Activated CD4-positive, CD25-positive, alpha-beta regulatory T cell treated with anti-CD3 and anti-CD28 coated beads, Interleukin-2, amount 50 U/mL, for 16 hours (primary cell): ENCODE results near the gene RUVBL1.

ENCODE experiments used
- DNase-seq: peaks from one replicate; pipeline ENCODE4 v3.0.0-alpha.2; 2020; ENCODE audit warnings: low read depth, low spot score

RUVBL1 gene

DNA sequence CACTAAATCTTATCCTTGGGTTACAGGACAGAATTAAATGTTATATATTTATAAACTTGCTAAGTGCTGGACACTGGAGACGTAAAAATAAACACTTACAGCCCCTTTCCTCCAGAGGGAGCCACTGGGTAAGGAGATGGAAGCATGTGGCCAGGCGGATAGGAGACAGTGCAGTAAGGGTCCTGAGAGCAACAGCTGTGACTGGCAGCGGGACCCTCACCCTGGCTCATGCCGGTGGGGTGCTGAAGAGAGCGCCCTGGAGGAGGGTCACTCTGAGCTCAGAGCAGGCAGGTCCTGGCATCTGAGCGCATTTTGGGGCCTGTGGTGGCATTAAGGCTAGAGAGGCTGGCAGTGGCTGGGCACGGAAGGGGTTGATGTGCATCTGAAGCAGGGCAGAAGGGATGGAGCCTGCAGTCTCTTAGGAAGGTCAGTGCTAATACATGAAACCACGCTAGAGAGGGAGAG, 55.4 kb downstream of the RUVBL1 start:
- DNase-seq: no peak

DNA sequence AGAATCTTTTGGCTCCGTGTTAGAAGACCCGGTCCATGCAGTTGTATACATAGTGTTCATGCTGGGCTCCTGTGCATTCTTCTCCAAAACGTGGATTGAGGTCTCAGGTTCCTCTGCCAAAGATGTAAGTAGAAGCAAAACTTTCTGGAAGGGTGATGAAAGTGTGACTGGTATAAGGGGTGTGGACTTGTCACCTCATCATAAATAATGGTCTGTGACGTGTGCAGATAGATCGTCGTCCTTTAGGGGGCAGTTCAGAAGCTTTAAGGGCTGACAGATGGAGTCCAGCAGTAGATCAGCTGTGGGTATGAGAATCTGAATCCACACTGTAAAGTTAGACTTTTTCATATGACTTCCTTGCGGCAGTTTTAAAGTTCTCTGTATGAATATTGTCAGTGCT, 56.1 kb downstream of the RUVBL1 start:
- no peak for DNase-seq

DNA sequence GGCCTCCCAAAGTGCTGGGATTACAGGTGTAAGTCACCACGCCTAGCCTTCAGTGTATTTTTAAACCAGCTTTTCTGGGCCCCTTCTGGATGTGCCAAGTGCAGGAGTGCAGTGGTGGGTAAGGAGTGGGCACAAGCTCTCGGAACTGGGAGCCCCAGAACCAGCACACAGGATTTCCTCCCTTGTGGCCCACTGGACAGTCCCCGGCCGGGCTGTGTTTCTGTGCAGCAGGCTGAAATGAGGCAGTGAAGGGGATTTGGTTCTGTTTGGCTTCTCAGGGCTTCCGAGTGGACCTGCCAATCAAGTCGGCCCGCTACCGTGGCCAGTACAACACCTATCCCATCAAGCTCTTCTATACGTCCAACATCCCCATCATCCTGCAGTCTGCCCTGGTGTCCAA, 56.9 kb downstream of the RUVBL1 start:
- DNase-seq: no peak

DNA sequence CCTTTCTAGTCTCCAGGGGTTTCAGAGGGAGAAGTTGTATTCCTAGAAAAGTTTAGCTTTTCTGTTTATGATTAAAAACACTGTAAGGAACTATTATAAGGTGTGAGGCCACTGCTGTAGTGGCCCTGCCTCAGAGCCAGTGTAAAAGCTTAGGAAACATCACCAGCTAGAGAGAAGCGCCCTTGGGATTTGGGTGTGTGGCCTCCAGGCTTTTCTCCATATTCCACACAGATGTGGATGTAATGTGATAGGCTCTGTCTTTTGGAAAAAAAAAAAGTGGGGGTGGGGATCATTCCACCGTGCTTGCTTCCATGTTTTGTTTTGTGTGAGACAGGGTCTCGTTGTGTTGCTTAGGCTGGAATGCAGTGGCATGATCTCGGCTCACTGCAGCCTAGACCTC, 57.5 kb downstream of the RUVBL1 start:
- DNase-seq: no peak

DNA sequence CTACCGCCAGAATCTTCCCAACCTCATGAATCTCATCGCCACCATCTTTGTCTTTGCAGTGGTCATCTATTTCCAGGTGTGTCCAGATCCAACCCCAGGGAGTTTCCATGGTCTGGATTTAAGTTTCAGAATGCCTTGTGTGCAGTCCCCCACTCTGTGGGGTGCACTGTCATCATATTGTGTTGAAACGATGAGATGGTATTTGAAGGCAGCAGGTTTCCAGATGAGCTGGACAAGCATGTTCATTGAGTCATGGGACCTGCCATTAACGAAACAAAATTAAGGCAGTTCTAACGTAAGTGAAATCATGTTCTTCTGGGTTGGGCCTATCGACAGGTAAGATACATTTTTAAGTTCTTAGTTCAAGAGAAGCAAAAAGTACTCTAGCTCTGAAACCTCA, 58.6 kb downstream of the RUVBL1 start:
- no peak for DNase-seq

DNA sequence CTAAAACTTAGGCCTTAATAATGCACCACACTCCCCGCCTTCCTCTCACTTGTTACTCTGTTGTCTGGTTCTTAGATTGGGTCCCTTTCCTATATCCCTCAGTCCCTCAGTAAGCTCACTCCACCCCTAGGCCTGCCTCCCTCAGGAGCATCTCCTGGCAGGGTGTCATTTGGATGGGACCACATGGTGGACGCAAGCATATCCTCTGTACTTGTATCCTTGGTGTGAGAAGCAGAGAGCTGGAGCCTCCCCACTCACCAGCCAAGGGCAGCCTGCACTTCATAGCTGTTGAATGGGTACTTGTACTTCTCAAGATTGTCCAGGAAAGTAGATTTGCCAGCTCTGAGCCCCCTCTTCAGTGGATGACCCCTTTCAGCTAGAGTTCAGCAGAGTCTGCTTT, 59.7 kb downstream of the RUVBL1 start:
- DNase-seq: no peak

DNA sequence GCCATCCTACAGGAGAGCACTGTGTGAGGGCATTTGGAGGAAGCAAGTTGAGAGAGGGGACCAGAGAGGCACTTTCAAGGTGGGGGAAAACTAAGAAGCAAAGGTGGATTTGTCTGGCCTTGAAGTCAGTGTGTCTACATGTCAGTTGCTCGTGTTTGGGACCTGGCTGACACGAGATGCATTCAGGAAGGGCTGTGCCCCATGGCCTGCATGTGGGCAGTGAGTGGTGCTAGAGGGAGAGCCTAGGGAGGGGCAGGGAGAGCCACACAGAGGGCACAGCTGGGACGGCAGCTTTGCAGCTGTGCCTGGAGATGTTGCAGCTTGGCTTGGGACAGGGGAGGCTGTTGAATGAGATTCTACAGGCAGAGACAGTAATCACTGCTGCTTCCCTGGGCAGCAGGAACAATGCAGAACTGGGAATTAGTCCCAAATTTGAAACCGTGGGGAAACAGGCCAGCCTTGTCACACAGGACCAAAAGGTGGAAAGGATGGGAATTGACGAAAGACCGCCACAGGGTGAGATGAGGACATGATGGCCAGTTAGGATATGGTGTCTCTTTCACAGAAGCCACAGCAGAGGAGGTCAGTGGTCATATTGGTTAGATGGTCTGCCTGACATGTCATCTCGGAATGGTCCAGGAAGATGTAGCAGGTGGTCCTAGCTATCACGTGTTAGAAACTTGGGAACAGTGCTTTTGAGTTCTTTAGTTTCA, 61.4 kb downstream of the RUVBL1 start:
- DNase-seq: no peak

DNA sequence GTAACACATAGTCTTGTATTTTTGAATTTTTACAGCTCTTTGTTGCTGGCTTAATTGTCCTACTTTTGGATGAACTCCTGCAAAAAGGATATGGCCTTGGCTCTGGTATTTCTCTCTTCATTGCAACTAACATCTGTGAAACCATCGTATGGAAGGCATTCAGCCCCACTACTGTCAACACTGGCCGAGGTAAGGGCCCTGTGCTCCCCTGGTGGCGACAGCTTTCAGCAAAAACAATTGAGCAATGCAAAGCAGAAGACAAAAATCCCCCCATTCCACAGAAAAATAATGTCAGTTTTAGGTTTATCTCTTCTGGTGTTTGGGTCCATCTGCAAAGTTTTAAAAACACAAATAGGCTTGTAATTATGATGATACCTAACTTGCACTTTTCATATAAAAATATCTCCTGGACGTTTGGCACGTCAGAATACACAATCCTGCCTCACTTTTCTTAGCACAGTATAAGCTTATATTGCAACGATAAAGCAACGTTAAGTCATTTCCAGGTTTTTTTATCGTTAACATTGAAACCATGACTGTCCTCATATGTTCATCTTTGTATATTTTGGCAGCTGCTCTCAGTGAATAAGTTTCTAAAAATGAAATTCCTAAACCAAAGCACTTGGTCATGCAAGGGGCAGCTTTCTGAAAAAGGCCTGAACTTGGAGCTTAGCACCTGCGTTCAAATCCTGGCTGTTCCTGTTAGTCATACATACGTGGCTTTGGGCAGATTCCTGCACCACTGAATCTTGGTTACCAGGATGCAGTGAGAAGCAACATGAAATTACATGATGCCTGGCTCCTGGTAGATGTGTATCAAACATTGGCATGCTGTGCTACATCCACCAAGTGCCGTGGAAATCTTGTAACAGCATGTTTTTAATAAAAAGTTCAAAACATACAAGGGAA, 62.9 kb downstream of the RUVBL1 start:
- no peak for DNase-seq

DNA sequence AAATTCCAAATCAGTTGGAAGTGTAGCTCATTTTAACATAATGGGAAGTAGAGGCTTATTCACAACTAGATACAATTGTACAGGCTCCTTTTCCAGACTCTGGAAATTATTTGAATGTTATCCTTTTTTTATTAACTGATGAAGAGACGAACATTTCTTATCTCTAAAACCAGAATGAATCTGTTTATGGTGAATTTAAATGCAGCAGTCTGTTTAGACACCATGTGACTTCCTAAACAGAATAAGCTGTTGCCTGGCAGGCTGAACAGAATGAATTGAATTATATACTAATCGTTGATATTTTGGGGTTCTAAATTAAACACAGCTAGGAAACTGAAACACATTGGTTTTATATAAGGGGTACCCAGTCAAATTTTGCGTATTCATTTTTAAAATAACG, 67.4 kb downstream of the RUVBL1 start:
- no peak for DNase-seq

DNA sequence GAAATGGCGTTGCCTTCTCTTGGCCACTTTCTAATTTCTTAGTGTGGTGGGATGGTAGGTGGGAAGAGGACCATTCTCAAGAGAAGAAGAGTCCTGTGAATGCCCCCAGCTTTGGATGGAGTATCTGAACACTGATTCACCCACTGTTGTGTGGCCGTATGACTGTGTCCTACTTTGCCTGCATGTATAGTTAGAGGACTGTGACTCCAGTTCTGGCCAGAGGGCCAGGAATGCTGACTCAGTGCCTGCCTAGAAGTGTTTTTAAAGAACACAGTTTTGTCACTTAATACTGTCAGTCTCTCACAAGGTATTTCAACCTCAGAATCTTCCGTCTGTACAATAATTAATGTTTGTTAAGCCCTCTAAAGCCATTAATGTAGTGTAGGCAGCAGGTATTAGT, 69.2 kb downstream of the RUVBL1 start:
- no peak for DNase-seq

DNA sequence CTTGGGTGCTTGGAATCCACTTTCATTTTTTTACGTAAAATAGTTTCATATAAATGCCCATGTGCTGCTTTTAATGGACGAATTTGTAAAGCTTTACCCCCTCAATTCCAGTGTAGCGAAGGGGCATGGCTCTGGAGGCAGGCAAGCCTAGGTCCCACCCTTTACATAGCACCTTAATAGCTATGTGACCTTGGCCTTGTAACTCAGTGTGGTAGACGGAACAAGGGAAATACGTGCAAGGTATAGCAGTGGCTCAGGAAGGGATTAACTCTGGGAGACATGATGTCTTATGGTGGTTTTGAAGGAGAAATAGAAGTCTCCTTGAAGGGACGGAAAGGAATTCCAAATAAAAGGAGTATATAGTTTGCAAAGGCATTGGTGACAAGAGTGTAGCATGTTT, 70.0 kb downstream of the RUVBL1 start:
- no peak for DNase-seq

DNA sequence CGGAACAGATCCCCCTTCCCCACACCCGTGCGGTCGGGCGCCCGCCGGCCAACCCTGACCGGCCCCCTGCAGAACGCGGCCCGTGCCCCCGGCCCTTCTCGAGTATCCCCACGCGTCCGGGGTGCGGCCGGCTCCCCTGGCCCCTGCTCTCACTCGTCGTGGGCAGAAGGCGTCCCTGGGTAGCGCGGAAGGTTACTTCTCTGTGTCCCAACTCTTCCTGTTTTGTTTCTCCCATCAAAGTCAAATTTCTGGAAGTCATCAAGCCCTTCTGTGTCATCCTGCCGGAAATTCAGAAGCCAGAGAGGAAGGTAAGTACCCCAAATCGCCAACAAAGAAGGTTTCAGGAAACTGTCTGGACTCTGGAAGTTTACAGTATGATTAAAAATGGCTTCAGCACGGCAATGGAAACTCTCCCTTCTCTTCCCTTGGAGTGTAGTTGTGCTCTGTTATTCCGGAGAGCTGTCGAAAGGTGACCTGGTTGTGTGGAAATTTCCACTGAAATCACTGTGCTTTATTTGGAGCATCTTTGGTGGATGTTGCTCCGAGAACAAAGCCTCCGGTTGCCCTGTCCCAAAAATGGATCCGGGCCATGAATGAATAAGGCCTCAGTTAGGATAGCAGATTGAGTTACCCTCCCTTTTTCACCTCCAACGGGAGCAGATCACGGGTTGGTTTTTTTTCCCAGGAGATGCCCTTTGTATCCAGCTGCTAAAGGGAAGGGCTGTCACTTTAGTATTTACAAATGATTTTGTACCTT, 70.8 kb downstream of the RUVBL1 start:
- no peak for DNase-seq

DNA sequence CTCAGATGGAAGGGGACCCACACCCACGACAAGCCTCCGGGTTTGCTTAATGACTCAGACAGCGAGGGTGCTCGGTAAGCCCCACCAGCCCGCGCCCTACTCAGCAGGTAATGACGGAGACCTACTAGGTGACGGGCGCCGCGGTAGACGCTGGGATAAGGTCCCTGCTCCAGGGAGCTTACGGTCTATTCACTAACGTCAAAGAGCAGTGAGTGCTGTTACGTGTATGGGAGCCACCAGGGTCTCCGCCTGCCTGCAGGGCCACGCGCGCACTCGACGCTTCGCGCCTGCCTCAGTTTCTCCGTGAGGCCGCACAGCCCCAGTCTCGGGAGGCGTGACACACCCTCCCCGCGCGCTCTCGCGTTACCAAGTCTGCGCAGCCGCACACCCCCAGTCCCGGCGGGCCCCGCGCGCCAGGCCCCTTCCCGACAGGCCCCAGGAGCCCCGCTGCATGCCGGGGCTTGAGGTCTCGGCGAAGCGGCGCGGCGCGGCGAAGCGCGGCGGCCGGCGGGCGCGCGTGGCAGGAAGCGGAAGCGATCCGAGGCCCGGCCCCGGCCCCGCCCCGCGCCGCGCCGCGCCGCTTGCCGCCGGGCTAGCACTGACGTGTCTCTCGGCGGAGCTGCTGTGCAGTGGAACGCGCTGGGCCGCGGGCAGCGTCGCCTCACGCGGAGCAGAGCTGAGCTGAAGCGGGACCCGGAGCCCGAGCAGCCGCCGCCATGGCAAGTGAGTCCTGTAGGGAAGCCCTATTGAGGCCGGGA, 71.6 kb downstream of the RUVBL1 start, which contains the start of gene SEC61A1:
SEC61A1 (plus strand) TSS at position 601 of the 758 bp plus-strand sequence; CDS start at position 717, 116 bp downstream.
- peak; percentile 91 for DNase-seq

DNA sequence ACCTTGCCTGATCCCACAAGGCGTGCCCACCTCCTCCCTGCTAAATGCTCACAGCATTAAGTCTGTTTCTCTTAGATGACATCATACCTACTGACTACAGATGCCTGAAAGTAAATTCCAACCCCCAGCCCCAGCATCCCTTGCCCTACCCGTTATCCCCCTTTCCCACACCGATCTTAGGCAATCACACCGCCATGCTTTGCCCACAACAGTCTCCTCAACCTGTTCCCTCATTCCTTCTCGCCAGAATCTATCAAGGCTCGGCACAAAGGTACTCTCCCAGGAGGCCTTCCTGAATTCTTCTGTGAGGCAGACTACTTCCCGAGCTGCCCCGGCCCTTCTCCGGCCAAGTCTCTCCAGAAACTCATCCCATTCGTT, 72.2 kb downstream of the RUVBL1 start:
- no peak for DNase-seq

DNA sequence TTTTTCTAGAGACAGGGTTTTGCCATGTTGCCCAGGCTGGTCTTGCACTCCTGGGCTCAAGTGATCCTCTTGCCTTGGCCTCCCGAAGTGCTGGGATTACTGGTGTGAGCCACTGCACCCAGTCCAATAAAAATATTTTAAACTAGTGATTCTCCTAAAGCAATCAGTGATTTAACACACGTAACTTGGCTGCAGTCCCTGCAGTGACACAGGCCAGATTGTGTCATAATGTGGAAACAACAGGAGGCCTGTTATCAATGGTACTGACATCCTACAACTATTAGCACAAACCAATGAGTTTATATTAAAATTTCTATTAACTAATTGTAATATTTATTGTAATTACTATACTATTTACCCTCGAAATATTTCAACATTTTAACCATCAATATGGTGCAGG, 73.0 kb downstream of the RUVBL1 start:
- no peak for DNase-seq

DNA sequence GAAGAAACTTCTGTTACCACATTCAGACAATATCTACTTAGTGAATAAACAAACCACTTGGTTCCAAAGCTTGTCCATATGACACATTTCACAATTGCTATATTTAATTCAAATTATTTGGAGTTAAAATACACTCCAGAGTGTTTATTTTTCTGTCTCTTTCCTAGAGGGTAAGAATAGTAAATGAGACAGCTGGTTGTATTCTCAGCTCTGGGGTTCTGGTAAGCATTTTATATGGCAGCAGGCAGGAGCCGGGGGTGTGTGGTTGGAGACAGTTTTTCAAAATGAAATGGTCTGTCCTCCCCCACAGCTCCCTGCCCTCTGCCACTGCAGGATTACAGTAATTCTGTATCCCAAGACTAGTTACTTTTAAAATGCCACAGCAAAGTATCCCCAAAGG, 82.3 kb downstream of the RUVBL1 start:
- no peak for DNase-seq

DNA sequence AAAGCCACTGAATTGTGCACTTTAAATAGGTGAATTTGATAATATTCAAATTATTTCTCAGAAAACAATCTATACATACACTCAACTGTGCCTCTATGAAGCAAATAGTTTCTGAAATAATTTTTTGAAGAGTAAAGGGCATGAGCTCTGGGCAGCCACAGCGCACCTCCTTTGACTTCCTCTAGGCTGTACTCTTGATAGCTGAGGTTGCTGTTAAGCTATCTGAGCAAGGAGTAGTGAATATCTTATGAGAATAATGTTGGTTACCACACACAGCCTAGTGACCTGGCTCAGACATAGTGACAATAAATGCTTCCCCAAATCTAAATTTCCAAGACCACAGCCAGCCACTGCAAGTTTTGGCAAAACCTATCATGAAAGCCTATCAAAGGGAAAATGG, 83.0 kb downstream of the RUVBL1 start:
- no peak for DNase-seq

DNA sequence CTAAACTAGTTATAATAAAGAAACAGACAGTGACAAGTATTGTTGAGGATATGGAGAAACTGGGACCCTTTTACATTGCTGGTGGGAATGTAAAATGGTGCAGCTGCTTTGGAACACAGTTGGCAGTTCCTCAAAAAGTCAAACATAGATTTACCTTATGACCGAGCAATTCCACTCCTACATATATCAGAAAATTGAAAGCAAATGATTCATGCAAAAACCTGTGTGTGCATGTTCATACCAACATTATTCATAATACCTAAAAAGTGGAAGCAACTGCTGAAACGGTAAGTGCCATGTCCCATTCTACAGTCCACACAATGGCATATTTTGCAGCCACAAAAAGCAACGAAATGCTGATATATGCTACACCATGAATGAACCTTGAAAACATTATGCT, 83.6 kb downstream of the RUVBL1 start:
- no peak for DNase-seq

DNA sequence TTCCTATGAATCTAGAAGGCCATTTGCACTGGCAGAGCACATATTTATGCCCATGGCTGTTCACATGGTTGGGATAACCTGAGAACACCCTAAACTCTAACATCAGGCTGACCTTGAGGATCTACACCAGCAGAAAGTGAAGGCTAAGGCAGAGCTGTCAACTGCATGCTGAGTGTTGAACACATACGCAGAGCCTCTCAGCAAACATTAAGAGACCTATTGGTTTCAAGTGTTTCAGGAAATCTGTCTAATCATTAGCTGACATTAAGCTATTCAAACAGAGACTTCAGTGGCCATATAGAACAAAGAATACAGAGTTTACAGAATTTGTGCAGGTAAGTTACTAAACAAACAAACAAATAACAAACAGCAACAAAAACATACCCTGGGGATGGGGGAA, 87.5 kb downstream of the RUVBL1 start:
- no peak for DNase-seq

DNA sequence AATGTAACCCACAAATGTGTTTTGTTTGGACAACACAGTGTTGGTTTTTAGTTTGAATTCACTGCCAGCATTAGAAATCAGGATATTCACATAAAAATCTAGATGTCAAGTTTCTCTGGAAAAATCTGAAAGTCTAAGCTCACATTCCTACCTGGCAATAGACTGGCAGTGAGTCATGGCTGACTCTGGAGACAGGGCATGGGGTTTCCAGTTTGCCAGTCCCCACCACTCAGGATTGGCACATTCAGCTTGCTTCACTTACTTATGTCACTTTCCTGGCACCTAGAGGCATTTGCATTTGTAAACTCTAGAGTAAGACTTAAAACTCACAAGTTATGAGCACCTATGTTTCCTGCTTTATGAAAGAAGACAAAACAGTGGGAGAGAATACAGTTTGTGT, 90.5 kb downstream of the RUVBL1 start:
- no peak for DNase-seq
